NK-92 treated with Interleukin-12 subunit alpha and Interleukin-12 subunit beta, amount 100 ng/mL, for 24 hours (cell line): ENCODE measurements around the gene CRIP3.
"Not testable (repeated sequence)": the region's sequence is repeated elsewhere in the genome, so short reads cannot be mapped to it uniquely, and the experiment has no call there.

ENCODE experiments used
- DNase-seq: peaks from one replicate; lab custom pipeline; 2025; lab: John Stamatoyannopoulos, UW

The CRIP3 gene

GRCh38 chr6:43308101-43308989 lies at the start of gene CRIP3:
CRIP3 (minus strand) TSS chr6:43308826; CDS start chr6:43308792, 34 bp downstream.
- no peak for DNase-seq

GRCh38 chr6:43355862-43356590 lies 47.4 kb upstream of the CRIP3 start:
- DNase-seq: no peak

- not testable (repeated sequence) for DNase-seq
Measured at GRCh38 chr6:43351951-43352350, 43.3 kb upstream of the CRIP3 start.

GRCh38 chr6:43347444-43347843 lies 38.8 kb upstream of the CRIP3 start:
- DNase-seq: no peak

GRCh38 chr6:43347021-43347420 lies 38.4 kb upstream of the CRIP3 start:
- DNase-seq: no peak

- DNase-seq: not testable (repeated sequence)
Measured at GRCh38 chr6:43346243-43346642, 37.6 kb upstream of the CRIP3 start.

GRCh38 chr6:43339168-43339567 lies 30.5 kb upstream of the CRIP3 start:
- no peak for DNase-seq

GRCh38 chr6:43338243-43338642 lies 29.6 kb upstream of the CRIP3 start:
- no peak for DNase-seq

GRCh38 chr6:43336382-43336781 lies 27.8 kb upstream of the CRIP3 start:
- DNase-seq: no peak

GRCh38 chr6:43335469-43335868 lies 26.8 kb upstream of the CRIP3 start:
- no peak for DNase-seq

GRCh38 chr6:43334466-43335095 lies 26.0 kb upstream of the CRIP3 start:
- no peak for DNase-seq

- DNase-seq: no peak
Measured at GRCh38 chr6:43331891-43332290, 23.3 kb upstream of the CRIP3 start.

- DNase-seq: no peak
Measured at GRCh38 chr6:43331470-43331869, 22.8 kb upstream of the CRIP3 start.

GRCh38 chr6:43328528-43328927 lies 19.9 kb upstream of the CRIP3 start:
- DNase-seq: no peak

GRCh38 chr6:43325876-43326275 lies 17.2 kb upstream of the CRIP3 start:
- DNase-seq: no peak

GRCh38 chr6:43318011-43318410 lies 9.4 kb upstream of the CRIP3 start:
- DNase-seq: no peak

- DNase-seq: no peak
Measured at GRCh38 chr6:43313813-43314212, 5.2 kb upstream of the CRIP3 start.

- no peak for DNase-seq
Measured at GRCh38 chr6:43311666-43312065, 3.0 kb upstream of the CRIP3 start.

GRCh38 chr6:43310624-43311023 lies 2.0 kb upstream of the CRIP3 start:
- DNase-seq: no peak

GRCh38 chr6:43310134-43310533 lies 1.5 kb upstream of the CRIP3 start:
- no peak for DNase-seq

GRCh38 chr6:43308990-43309477 lies 408 bp upstream of the CRIP3 start:
- no peak for DNase-seq

GRCh38 chr6:43307451-43308100 lies 1.1 kb downstream of the CRIP3 start:
- DNase-seq: no peak
